GM12878 (cell line): Measurements from ENCODE around the gene RIMS3. TPM values are rescaled to one million over a fixed set of nuclear protein-coding genes. Genes with fewer than 3 reads are reported as not detected.

Experiments
- BACH1 ChIP-seq: fragments of 450-650 bp; IDR thresholded peaks from 2 replicates; pipeline ENCODE4 v1.6.1; 2017; ENCODE audit warnings: mild to moderate bottlenecking, borderline replicate concordance
- CHD2 ChIP-seq: IDR thresholded peaks from 2 replicates; pipeline ENCODE4 v1.6.1; 2011; ENCODE audit warnings: low read depth, low read length, improper control_type of control experiment, borderline replicate concordance
- EP300 ChIP-seq, 2 experiments: fragments of 150-350 bp in 1 of 2; IDR thresholded peaks; 2 replicates each; pipeline ENCODE4 v1.6.1; 2011 to 2012; ENCODE audit warnings: low read depth in 2 of 2, low read length in 2 of 2, borderline replicate concordance in 1 of 2, improper control_type of control experiment in 1 of 2, inconsistent platforms in 1 of 2; ENCODE audit not compliant: control insufficient read depth in 1 of 2
- JUND ChIP-seq: IDR thresholded peaks from 2 replicates; pipeline ENCODE4 v1.6.1; 2012; ENCODE audit warnings: low read depth, mild to moderate bottlenecking, low read length, improper control_type of control experiment, moderate library complexity
- LARP7 ChIP-seq: fragments of 450-650 bp; IDR thresholded peaks from 2 replicates; pipeline ENCODE4 v1.6.1; 2017; ENCODE audit warnings: mild to moderate bottlenecking
- NRF1 ChIP-seq: conservative IDR thresholded peaks from 2 replicates; pipeline ENCODE4 v1.6.1; 2011; ENCODE audit warnings: mild to moderate bottlenecking, low read depth, low read length, improper control_type of control experiment
- PML ChIP-seq: IDR thresholded peaks from 2 replicates; pipeline ENCODE4 v1.6.1; 2012; ENCODE audit warnings: low read length, inconsistent platforms
- POLR2A ChIP-seq: IDR thresholded peaks from 2 replicates; pipeline ENCODE4 v1.6.1; 2011; ENCODE audit warnings: low read depth, mild to moderate bottlenecking, low read length
- RCOR1 ChIP-seq: conservative IDR thresholded peaks from 2 replicates; pipeline ENCODE4 v1.6.1; 2012; ENCODE audit warnings: low read depth, low read length, improper control_type of control experiment
- RFX5 ChIP-seq: IDR thresholded peaks from 2 replicates; pipeline ENCODE4 v1.6.1; 2011; ENCODE audit warnings: low read depth, low read length, improper control_type of control experiment
- TCF3 ChIP-seq: IDR thresholded peaks from 2 replicates; pipeline ENCODE4 v1.6.1; 2012; ENCODE audit warnings: low read depth, mild to moderate bottlenecking, low read length, borderline replicate concordance; ENCODE audit not compliant: insufficient read depth
- polyA plus RNA-seq, 11 experiments: library from polyadenylated mRNA; depleted of rRNA in 4 of 11; unstranded in 6 of 11; stranded (reverse) in 5 of 11; fragments of >200 nt; fragmentation: Nextera tagmentation in 4 of 11; fragmentation: Illumina TruSeq in 1 of 11; extraction: Ambion mirVana in 4 of 11; extraction: Trizol in 1 of 11; gene quantifications; 1 replicate in 1 of 11; 2 replicates in 10 of 11; pipeline versions ENCODE4 v1.2.1 to v1.2.3, GENCODE V29; 2011 to 2016; ENCODE audit warnings: inconsistent platforms in 2 of 11, missing spikeins in 2 of 11, low read depth in 1 of 11
- total RNA-seq, 4 experiments: library from RNA; depleted of rRNA in 3 of 4; stranded (reverse); fragments of >200 nt in 3 of 4; fragmentation: Illumina TruSeq in 1 of 4; extraction: Trizol in 1 of 4; gene quantifications; 2 replicates each; pipeline versions ENCODE4 v1.2.1 to v1.2.3, GENCODE V29; 2013 to 2021
- TF ChIP-seq, protein P1 (sequence below): IDR thresholded peaks from 2 replicates; pipeline ENCODE4 v1.6.1; 2012; ENCODE audit warnings: low read length, inconsistent platforms

The RIMS3 gene
- total and polyA plus RNA-seq, 10 of the 15 experiments (the other 5 are each of a cell fraction or from before 2014, with no cell fraction given) = 0.02 to 4.7 (median 0.39) TPM

DNA sequence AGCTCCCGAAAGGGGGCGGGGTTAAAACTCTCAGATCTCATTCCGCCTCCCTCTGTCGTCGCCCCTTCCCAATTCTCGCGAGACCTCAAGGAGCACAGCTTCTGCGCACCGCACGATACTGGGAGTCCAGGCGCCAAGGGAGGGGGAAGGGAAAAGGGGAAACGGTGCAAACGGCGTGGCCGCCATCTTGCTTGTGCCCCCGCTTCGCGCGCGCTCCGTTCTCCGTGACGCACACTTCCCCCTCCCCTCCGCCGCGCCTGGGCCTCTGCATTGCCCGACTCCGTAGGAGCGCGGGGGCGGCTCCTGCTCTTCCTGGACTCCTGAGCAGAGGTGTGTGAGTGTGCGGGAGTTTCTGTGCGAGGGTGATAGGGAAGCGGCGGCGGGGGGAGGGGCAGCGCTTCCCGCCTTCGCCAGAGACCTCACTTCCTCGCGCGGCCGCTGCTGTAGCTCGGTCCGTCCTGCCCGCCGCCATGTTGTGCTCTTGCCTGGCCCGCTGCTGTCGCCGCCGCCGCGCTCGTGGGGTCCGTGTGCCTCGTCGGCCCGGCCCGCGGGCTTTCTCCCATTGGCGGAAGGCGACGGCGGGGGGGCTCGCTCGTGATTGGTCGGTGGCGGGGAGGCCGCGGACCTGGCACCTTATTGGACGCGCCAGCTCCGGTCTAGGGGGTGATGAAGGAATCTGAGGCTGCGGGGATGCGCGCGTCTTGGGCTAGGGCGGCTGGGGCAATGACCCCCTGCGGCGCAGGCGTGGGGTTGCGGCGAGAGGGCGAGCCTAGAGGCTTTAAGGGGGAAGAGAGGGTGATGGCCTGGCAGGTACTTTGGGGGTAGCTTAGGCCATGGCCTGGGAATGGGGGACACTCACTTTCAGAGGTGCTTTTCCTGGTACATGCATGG, 26.3 kb upstream of the RIMS3 start, which contains the start of gene NFYC (continued):
- TF ChIP-seq PML (peak; percentile 92; the same call in 1 of the 2 replicates), EP300 (IDR thresholded peaks at IDR 0.05; ENCODE audit: borderline replicate concordance in 1 of 2, control insufficient read depth in 1 of 2, low read depth in 2 of 2, low read length in 2 of 2) (peak in 1 of 2 experiments; percentile 45; a peak in 2 of 4 replicates), CHD2 (peak; percentile 99), TCF3 (peak; percentile 55; the same call in 1 of the 2 replicates), BACH1 (peak; percentile 86), LARP7 (peak; percentile 99), RCOR1 (0 out of 2 replicates have a peak, but pooled peaks have one; percentile 73), POLR2A (peak; percentile 99), NRF1 (peak; percentile 37; the same call in 1 of the 2 replicates), RFX5 (no peak; the same call in none of the 2 replicates), JUND (0 out of 2 replicates have a peak, but pooled peaks have one; percentile 30)
- TF ChIP-seq, protein P1, sequence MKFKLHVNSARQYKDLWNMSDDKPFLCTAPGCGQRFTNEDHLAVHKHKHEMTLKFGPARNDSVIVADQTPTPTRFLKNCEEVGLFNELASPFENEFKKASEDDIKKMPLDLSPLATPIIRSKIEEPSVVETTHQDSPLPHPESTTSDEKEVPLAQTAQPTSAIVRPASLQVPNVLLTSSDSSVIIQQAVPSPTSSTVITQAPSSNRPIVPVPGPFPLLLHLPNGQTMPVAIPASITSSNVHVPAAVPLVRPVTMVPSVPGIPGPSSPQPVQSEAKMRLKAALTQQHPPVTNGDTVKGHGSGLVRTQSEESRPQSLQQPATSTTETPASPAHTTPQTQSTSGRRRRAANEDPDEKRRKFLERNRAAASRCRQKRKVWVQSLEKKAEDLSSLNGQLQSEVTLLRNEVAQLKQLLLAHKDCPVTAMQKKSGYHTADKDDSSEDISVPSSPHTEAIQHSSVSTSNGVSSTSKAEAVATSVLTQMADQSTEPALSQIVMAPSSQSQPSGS = no peak
- TF ChIP-seq, all 136 proteins: peak for 66
